Prostate gland (tissue), 2 donors: ENCODE results near the gene MELTF. TPM values are rescaled to one million over a fixed set of nuclear protein-coding genes. Genes with fewer than 3 reads are reported as not detected.

Source experiments
- DNase-seq: peaks from one replicate; pipeline ENCODE4 v3.0.0-alpha.2; 2019; ENCODE audit warnings: low spot score
- H3K27ac ChIP-seq, 2 donors: fragments of 200-600 bp; sonication (generic); 2 replicates each; pipeline ENCODE4 v1.5.1; 2017 to 2019
- H3K27me3 ChIP-seq: fragments of 200-600 bp; sonication (generic); replicated peaks from 2 replicates; pipeline ENCODE4 v1.5.1; 2019; ENCODE audit not compliant: insufficient read depth
- H3K36me3 ChIP-seq, 2 donors: fragments of 200-600 bp; sonication (generic); 1 replicate in 1 of 2; 2 replicates in 1 of 2; pipeline versions ENCODE4 v1.5.1 to v1.8.1; 2017 to 2019
- H3K4me1 ChIP-seq: fragments of 200-600 bp; sonication (generic); replicated peaks from 2 replicates; pipeline ENCODE4 v1.5.1; 2019
- H3K4me3 ChIP-seq, 2 donors: fragments of 200-600 bp; sonication (generic); 2 replicates each; pipeline ENCODE4 v1.5.1; 2017 to 2019
- H3K9me3 ChIP-seq: fragments of 200-600 bp; sonication (generic); 2 replicates; pipeline ENCODE4 v1.5.1; 2017
- CTCF ChIP-seq, 4 experiments: fragments of 200-600 bp in 2 of 4; fragments of 450-650 bp in 2 of 4; sonication (generic) in 2 of 4; IDR thresholded peaks; 1 replicate in 3 of 4; 2 replicates in 1 of 4; pipeline ENCODE4 v1.5.1; 2016 to 2019; ENCODE audit warnings: antibody characterized with exemption in 4 of 4, mild to moderate bottlenecking in 2 of 4, moderate library complexity in 2 of 4
- POLR2A ChIP-seq: fragments of 450-650 bp; IDR thresholded peaks from one replicate; pipeline ENCODE4 v1.6.1; 2016; ENCODE audit warnings: antibody characterized with exemption, mild to moderate bottlenecking
- POLR2AphosphoS5 ChIP-seq: sonication (generic); formaldehyde crosslinking; IDR thresholded peaks from one replicate; pipeline ENCODE4 v1.6.1; 2017; ENCODE audit warnings: antibody characterized with exemption
- WGBS: methylation state at CpG from one replicate; pipeline ENCODE4 v1.1.5; 2018; 5-methylcytosine and 5-hydroxymethylcytosine counted together
- intact Hi-C: fragments of 100-400 bp; cut with DNase I; formaldehyde crosslinking; loops from one replicate; pipeline ENCODE4 v1.14.2; 2022
- total RNA-seq, 2 donors: library from RNA; depleted of rRNA; stranded (reverse); fragments of >200 nt; gene quantifications; one replicate each; pipeline ENCODE4 v1.1.0, GENCODE V29; 2016

The MELTF gene
- total RNA-seq, 2 donors from 2014 or later = 6.9 to 9.0 TPM

- WGBS = 90% methylated on average over 2 of the region's 2 CpGs
- intact Hi-C loops = loop anchor here (10.0 kb wide), 1 partner anchor 129 kb away; no protein-coding TSS in a partner anchor
Observed at GRCh38 chr3:196963631-196963953, 66.0 kb downstream of the MELTF start.

GRCh38 chr3:196962930-196963630 is 66.5 kb downstream of the MELTF start:
- Histone ChIP-seq H3K36me3 (no peaks in the 10 kb centered on the region), H3K9me3 (no peaks in the 10 kb centered on the region), H3K27ac (no peak overlapping the region), H3K4me1 (no peaks in the 10 kb centered on the region), H3K4me3 (no peak overlapping the region), H3K27me3 (no peaks in the 10 kb centered on the region)
- no peak for TF ChIP-seq CTCF (IDR thresholded peaks at IDR 0.05)
- TF ChIP-seq POLR2AphosphoS5 = no peak
- no peak for TF ChIP-seq POLR2A
- 76% methylated on average over 10 of the region's 10 CpGs for WGBS
- DNase-seq = no peak
- intact Hi-C loops = loop anchor here (10.0 kb wide), 1 partner anchor 128 kb away; no protein-coding TSS in a partner anchor

More at GRCh38 chr3:196963631-196963953, 66.0 kb downstream of the MELTF start:
- Histone ChIP-seq H3K4me1 (no peaks in the 10 kb centered on the region), H3K36me3 (no peaks in the 10 kb centered on the region), H3K9me3 (no peaks in the 10 kb centered on the region), H3K27me3 (no peaks in the 10 kb centered on the region), H3K4me3 (no peak overlapping the region), H3K27ac (no peak overlapping the region)
- no peak for TF ChIP-seq POLR2A
- no peak for TF ChIP-seq CTCF (IDR thresholded peaks at IDR 0.05)
- TF ChIP-seq POLR2AphosphoS5 = no peak
- no peak for DNase-seq

DNA sequence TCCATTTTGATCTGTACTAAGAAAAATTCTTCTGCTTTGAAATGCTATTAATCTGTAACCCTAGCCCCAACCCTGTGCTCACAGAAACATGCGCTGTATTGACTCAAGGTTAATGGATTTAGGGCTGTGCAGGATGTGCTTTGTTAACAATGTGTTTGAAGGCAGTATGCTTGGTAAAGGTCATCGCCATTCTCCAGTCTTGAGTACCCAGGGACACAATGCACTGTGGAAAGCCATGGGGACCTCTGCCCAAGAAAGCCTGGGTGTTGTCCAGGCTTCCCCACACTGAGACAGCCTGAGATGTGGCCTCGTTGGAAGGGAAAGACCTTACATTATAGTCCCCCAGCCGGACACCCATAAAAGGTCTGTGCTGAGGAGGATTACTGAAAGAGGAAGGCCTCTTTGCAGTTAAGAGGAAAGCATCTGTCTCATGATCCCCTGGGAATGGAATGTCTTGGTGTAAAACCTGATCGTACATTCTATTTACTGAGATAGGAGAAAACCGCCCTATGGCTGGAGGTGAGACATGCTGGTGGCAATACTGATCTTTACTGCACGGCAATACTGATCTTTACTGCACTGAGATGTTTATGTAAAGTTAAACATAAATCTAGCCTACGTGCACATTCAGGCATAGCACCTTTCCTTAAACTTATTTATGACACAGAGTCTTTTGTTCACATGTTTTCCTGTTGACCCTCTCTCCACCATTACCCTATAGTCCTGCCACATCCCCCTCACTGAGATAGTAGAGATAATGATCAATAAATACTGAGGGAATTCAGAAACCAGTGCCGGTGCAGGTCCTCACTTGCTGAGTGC is 67.3 kb downstream of the MELTF start:
- H3K4me3 ChIP-seq = no peak overlapping the region
- TF ChIP-seq CTCF (IDR thresholded peaks at IDR 0.05) = no peak
- no peak for TF ChIP-seq POLR2AphosphoS5
- TF ChIP-seq POLR2A = no peak
- no peaks in the 10 kb centered on the region for H3K36me3 ChIP-seq
- H3K4me1 ChIP-seq = no peaks in the 10 kb centered on the region
- DNase-seq = no peak
- WGBS = 49% methylated on average over 9 of the region's 9 CpGs
- no peaks in the 10 kb centered on the region for H3K9me3 ChIP-seq
- H3K27ac ChIP-seq = no peak overlapping the region
- H3K27me3 ChIP-seq = no peaks in the 10 kb centered on the region
- intact Hi-C loops = loop anchor here (10.0 kb wide), 1 partner anchor 128 kb away; no protein-coding TSS in a partner anchor

- Histone ChIP-seq H3K4me1 (no peaks in the 10 kb centered on the region), H3K36me3 (no peaks in the 10 kb centered on the region), H3K4me3 (no peak overlapping the region), H3K27me3 (no peaks in the 10 kb centered on the region), H3K9me3 (no peaks in the 10 kb centered on the region), H3K27ac (no peak overlapping the region)
- 84% methylated on average over 7 of the region's 7 CpGs for WGBS
- no peak for DNase-seq
- intact Hi-C loops = no loop called here
- TF ChIP-seq POLR2A = no peak
- TF ChIP-seq POLR2AphosphoS5 = no peak
- TF ChIP-seq CTCF (IDR thresholded peaks at IDR 0.05) = no peak
Observed at GRCh38 chr3:196954832-196955231, 74.8 kb downstream of the MELTF start.

Other genes starting within 250 kb of the MELTF start
- 10 to 100 TPM; 28.3 to 62.9 TPM for gene SENP5, start 161.9 kb downstream of the MELTF start, total RNA-seq
- 10 to 100 TPM; 35.4 to 38.2 TPM for gene NCBP2, start 87.3 kb downstream of the MELTF start, total RNA-seq
- 10 to 100 TPM in 1 of 2 donors, 1 to 10 TPM in 1; 4.7 to 11.3 TPM for gene PIGZ, start 61.0 kb downstream of the MELTF start, total RNA-seq